HepG2 (cell line): Measurements from ENCODE around the gene KLHL18. TPM values are rescaled to one million over a fixed set of nuclear protein-coding genes. Genes with fewer than 3 reads are reported as not detected.
A peak's percentile ranks its signal among the peaks of the same experiment; 100 is the strongest.

ENCODE experiments used
- AHDC1 ChIP-seq: sonication (generic); formaldehyde crosslinking; IDR thresholded peaks from 2 replicates; pipeline ENCODE4 v1.5.1; 2020; ENCODE audit warnings: mild to moderate bottlenecking, missing genetic modification reagents, borderline replicate concordance
- ARHGAP35 ChIP-seq: sonication (generic); formaldehyde crosslinking; IDR thresholded peaks from 2 replicates; pipeline ENCODE4 v1.9.0; 2022; ENCODE audit warnings: mild to moderate bottlenecking, inconsistent platforms, moderate library complexity, missing genetic modification reagents, borderline replicate concordance
- ARID2 ChIP-seq: sonication (generic); formaldehyde crosslinking; IDR thresholded peaks from 2 replicates; pipeline ENCODE4 v1.8.1; 2022; ENCODE audit warnings: mild to moderate bottlenecking, missing genetic modification reagents, borderline replicate concordance
- ARNTL ChIP-seq: sonication (generic); formaldehyde crosslinking; IDR thresholded peaks from 2 replicates; pipeline ENCODE4 v1.4.0; 2020; ENCODE audit warnings: mild to moderate bottlenecking, missing genetic modification reagents
- CHCHD3 ChIP-seq: sonication (generic); formaldehyde crosslinking; IDR thresholded peaks from 2 replicates; pipeline ENCODE4 v1.8.0; 2022; ENCODE audit warnings: mild to moderate bottlenecking, missing genetic modification reagents, moderate library complexity
- ELF4 ChIP-seq: sonication (generic); formaldehyde crosslinking; IDR thresholded peaks from 2 replicates; pipeline ENCODE4 v1.5.0; 2020; ENCODE audit warnings: missing genetic modification reagents, mild to moderate bottlenecking, moderate library complexity, borderline replicate concordance
- KAT7 ChIP-seq: IDR thresholded peaks from 2 replicates; pipeline ENCODE4 v1.6.1; 2018; ENCODE audit warnings: borderline replicate concordance, missing compliant biosample characterization
- KMT2A ChIP-seq: sonication (generic); formaldehyde crosslinking; IDR thresholded peaks from 2 replicates; pipeline ENCODE4 v1.4.0; 2020; ENCODE audit warnings: missing genetic modification reagents
- MED13 ChIP-seq: sonication (generic); formaldehyde crosslinking; IDR thresholded peaks from 2 replicates; pipeline ENCODE4 v1.5.0; 2020; ENCODE audit warnings: missing genetic modification reagents
- MED8 ChIP-seq: sonication (generic); formaldehyde crosslinking; IDR thresholded peaks from 2 replicates; pipeline ENCODE4 v1.8.1; 2023; ENCODE audit warnings: mild to moderate bottlenecking, missing genetic modification reagents; ENCODE audit not compliant: insufficient replicate concordance
- NFKB2 ChIP-seq: sonication (generic); formaldehyde crosslinking; IDR thresholded peaks from 2 replicates; pipeline ENCODE4 v1.4.0; 2020; ENCODE audit warnings: missing genetic modification reagents, borderline replicate concordance
- PLRG1 ChIP-seq: fragments of 450-650 bp; conservative IDR thresholded peaks from 2 replicates; pipeline ENCODE4 v1.6.1; 2016
- RBM22 ChIP-seq: fragments of 200-400 bp; formaldehyde crosslinking; optimal IDR thresholded peaks from 2 replicates; pipeline ENCODE3; 2017; ENCODE audit warnings: mild to moderate bottlenecking, low read length, moderate library complexity
- SMARCC2 ChIP-seq: fragments of 450-650 bp; IDR thresholded peaks from 2 replicates; pipeline ENCODE4 v1.6.1; 2017; ENCODE audit warnings: antibody characterized with exemption, mild to moderate bottlenecking
- STAT5B ChIP-seq: sonication (generic); formaldehyde crosslinking; IDR thresholded peaks from 2 replicates; pipeline ENCODE4 v1.4.0; 2020; ENCODE audit warnings: missing genetic modification reagents
- TCF12 ChIP-seq, 2 experiments: fragments of 450-650 bp in 1 of 2; sonication (generic) in 1 of 2; formaldehyde crosslinking in 1 of 2; IDR thresholded peaks; 2 replicates each; pipeline versions ENCODE4 v1.6.1 to v1.8.0; 2017 to 2022; ENCODE audit warnings: antibody characterized with exemption in 1 of 2, mild to moderate bottlenecking in 1 of 2, missing genetic modification reagents in 1 of 2, moderate library complexity in 1 of 2
- ZBTB38 ChIP-seq: sonication (generic); formaldehyde crosslinking; IDR thresholded peaks from 2 replicates; pipeline ENCODE4 v1.5.1; 2020; ENCODE audit warnings: mild to moderate bottlenecking, missing genetic modification reagents
- ZBTB7B ChIP-seq: sonication (generic); formaldehyde crosslinking; IDR thresholded peaks from 2 replicates; pipeline ENCODE4 v1.4.0; 2020; ENCODE audit warnings: missing genetic modification reagents
- ZFP90 ChIP-seq: sonication (generic); formaldehyde crosslinking; IDR thresholded peaks from 2 replicates; pipeline ENCODE4 v1.8.0; 2022; ENCODE audit warnings: missing genetic modification reagents, mild to moderate bottlenecking, inconsistent platforms, borderline replicate concordance
- ZNF124 ChIP-seq: sonication (generic); formaldehyde crosslinking; IDR thresholded peaks from 2 replicates; pipeline ENCODE4 v1.4.0; 2020; ENCODE audit warnings: missing genetic modification reagents
- ZNF761 ChIP-seq: sonication (generic); formaldehyde crosslinking; conservative IDR thresholded peaks from 2 replicates; pipeline ENCODE4 v1.4.0; 2020; ENCODE audit warnings: mild to moderate bottlenecking, missing genetic modification reagents
- ZSCAN29 ChIP-seq: sonication (generic); formaldehyde crosslinking; conservative IDR thresholded peaks from 2 replicates; pipeline ENCODE4 v1.4.0; 2020; ENCODE audit warnings: mild to moderate bottlenecking, missing genetic modification reagents
- ZSCAN5A ChIP-seq: sonication (generic); formaldehyde crosslinking; IDR thresholded peaks from 2 replicates; pipeline ENCODE4 v1.8.0; 2022; ENCODE audit warnings: mild to moderate bottlenecking, missing genetic modification reagents, borderline replicate concordance
- polyA plus RNA-seq, 8 experiments: library from polyadenylated mRNA; depleted of rRNA in 3 of 8; stranded (reverse) in 7 of 8; unstranded in 1 of 8; fragments of >200 nt; fragmentation: Illumina TruSeq in 4 of 8; extraction: Trizol in 4 of 8; gene quantifications; 2 replicates each; pipeline versions ENCODE4 v1.2.1 to v1.2.3, GENCODE V29; 2011 to 2016; ENCODE audit warnings: low read depth in 4 of 8, missing spikeins in 1 of 8, mixed read lengths in 1 of 8; ENCODE audit not compliant: insufficient read depth in 1 of 8
- total RNA-seq, 5 experiments: library from RNA; depleted of rRNA; stranded (reverse); fragments of >200 nt; fragmentation: Illumina TruSeq; extraction: Trizol; gene quantifications; 2 replicates each; pipeline ENCODE4 v1.2.3, GENCODE V29; 2016; ENCODE audit warnings: low read depth in 1 of 5

KLHL18 gene
- total and polyA plus RNA-seq, 2 of the 13 experiments (the other 11 are each of a cell fraction or from before 2014, with no cell fraction given): 17.5 to 18.8 TPM

GRCh38 chr3:47381317-47382157 lies 98.8 kb downstream of the KLHL18 start (continued):
- TF ChIP-seq ELF4 (peak; percentile 40; the same call in 1 of the 2 replicates), ZNF124 (CRISPR knock-in tag) (no peak), PLRG1 (no peak), KMT2A (CRISPR knock-in tag) (no peak), SMARCC2 (no peak), STAT5B (CRISPR knock-in tag) (no peak), MED8 (no peak), CHCHD3 (no peak), NFKB2 (CRISPR knock-in tag) (no peak), ZBTB38 (CRISPR knock-in tag) (peak; percentile 7; the same call in 1 of the 2 replicates), KAT7 (peak; percentile 84), ZSCAN5A (CRISPR knock-in tag) (0 out of 2 replicates have a peak, but pooled peaks have one; percentile 72), AHDC1 (CRISPR knock-in tag) (no peak), ARNTL (0 out of 2 replicates have a peak, but pooled peaks have one; percentile 67), ZFP90 (no peak), MED13 (CRISPR knock-in tag) (no peak), ZSCAN29 (CRISPR knock-in tag) (0 out of 2 replicates have a peak, but pooled peaks have one; percentile 41), ARHGAP35 (CRISPR knock-in tag) (no peak), RBM22 (no peak), TCF12 (IDR thresholded peaks at IDR 0.05) (no peak), TCF12 (CRISPR knock-in tag; IDR thresholded peaks at IDR 0.05) (no peak), ZBTB7B (CRISPR knock-in tag) (peak; percentile 36; the same call in 1 of the 2 replicates), ZNF761 (0 out of 2 replicates have a peak, but pooled peaks have one; percentile 38), ARID2 (CRISPR knock-in tag) (peak; percentile 65; the same call in 1 of the 2 replicates)
